PC-3 (cell line): ENCODE measurements around the gene SDK1. TPM values are rescaled to one million over a fixed set of nuclear protein-coding genes. Genes with fewer than 3 reads are reported as not detected.

Source experiments
- ATAC-seq: fragments of 200-7000 bp; cut with Tn5 transposase; 2 replicates; pipeline ENCODE4 v1.9.1; 2020; ENCODE audit warnings: mild to moderate bottlenecking, moderate library complexity
- BruUV-seq: library from RNA; stranded (reverse); fragments of 400-500 nt; replicated peaks from 2 replicates; lab custom pipeline; 2021; lab: Mats Ljungman, UMichigan
- CTCF ChIA-PET: fragments of 300-600 bp; sonication (Branson Sonifier 250); formaldehyde crosslinking; loops from one replicate; lab custom pipeline; 2022; ENCODE audit warnings: antibody characterized with exemption; lab: Charles Lee
- POLR2A ChIA-PET: fragments of 300-600 bp; sonication (Branson Sonifier 250); formaldehyde crosslinking; loops from one replicate; lab custom pipeline; 2022; ENCODE audit warnings: antibody characterized with exemption; ENCODE audit not compliant: unreplicated experiment; lab: Charles Lee
- DNase-seq: peaks from one replicate; pipeline ENCODE4 v3.0.0-alpha.2; 2015
- H2AFZ ChIP-seq: fragments of 300-600 bp; sonication (generic); 2 replicates; pipeline ENCODE4 v1.6.0; 2016; ENCODE audit warnings: antibody characterized with exemption, low read length
- H3F3A ChIP-seq: fragments of 300-600 bp; sonication (generic); one replicate; pipeline ENCODE4 v1.6.0; 2017; ENCODE audit warnings: antibody characterized with exemption, low read length, control low read depth, mild to moderate bottlenecking; ENCODE audit not compliant: unreplicated experiment
- H3K27ac ChIP-seq: fragments of 300-600 bp; sonication (generic); 2 replicates; pipeline ENCODE4 v1.5.1; 2016; ENCODE audit warnings: mild to moderate bottlenecking, low read length
- H3K27me3 ChIP-seq: fragments of 300-600 bp; sonication (generic); 2 replicates; pipeline ENCODE4 v1.6.1; 2016; ENCODE audit warnings: low read length, mixed read lengths
- H3K36me3 ChIP-seq: fragments of 300-600 bp; sonication (generic); 2 replicates; pipeline ENCODE4 v1.6.1; 2016; ENCODE audit warnings: low read depth, mixed run types, low read length, mixed read lengths
- H3K4me1 ChIP-seq: fragments of 300-600 bp; sonication (generic); 2 replicates; pipeline ENCODE4 v1.5.1; 2016; ENCODE audit warnings: low read length; ENCODE audit not compliant: insufficient read depth
- H3K4me2 ChIP-seq: fragments of 300-600 bp; sonication (generic); 2 replicates; pipeline ENCODE4 v1.6.0; 2016; ENCODE audit warnings: low read length
- H3K4me3 ChIP-seq: fragments of 300-600 bp; sonication (generic); 2 replicates; pipeline ENCODE4 v1.5.1; 2016; ENCODE audit warnings: mild to moderate bottlenecking, low read length, mixed read lengths
- H3K79me2 ChIP-seq: fragments of 300-600 bp; sonication (generic); 2 replicates; pipeline ENCODE4 v1.6.1; 2017; ENCODE audit warnings: low read length, mixed read lengths
- H3K9ac ChIP-seq: fragments of 300-600 bp; sonication (generic); 2 replicates; pipeline ENCODE4 v1.6.0; 2016; ENCODE audit warnings: mild to moderate bottlenecking, low read length
- H3K9me2 ChIP-seq: fragments of 300-600 bp; sonication (generic); replicated peaks from 2 replicates; pipeline ENCODE4 v1.6.1; 2016; ENCODE audit warnings: mixed run types, low read length, mixed read lengths
- H3K9me3 ChIP-seq: fragments of 300-600 bp; sonication (generic); 2 replicates; pipeline ENCODE4 v1.6.1; 2016; ENCODE audit warnings: low read length, mixed read lengths
- H4K20me1 ChIP-seq: fragments of 300-600 bp; sonication (generic); 2 replicates; pipeline ENCODE4 v1.6.1; 2016; ENCODE audit warnings: low read length, mixed read lengths
- CTCF ChIP-seq: fragments of 300-600 bp; sonication (generic); conservative IDR thresholded peaks from 2 replicates; pipeline ENCODE4 v1.5.1; 2017; ENCODE audit warnings: antibody characterized with exemption, low read depth, mild to moderate bottlenecking, low read length
- EZH2 ChIP-seq: fragments of 300-600 bp; sonication (generic); IDR thresholded peaks from one replicate; pipeline ENCODE4 v1.6.1; 2017; ENCODE audit warnings: antibody characterized with exemption, mild to moderate bottlenecking, low read length; ENCODE audit not compliant: unreplicated experiment
- EZH2phosphoT487 ChIP-seq: fragments of 300-600 bp; sonication (generic); IDR thresholded peaks from 2 replicates; pipeline ENCODE4 v1.6.1; 2018; ENCODE audit warnings: mild to moderate bottlenecking, antibody characterized with exemption, low read length, borderline replicate concordance
- intact Hi-C: fragments of 100-400 bp; cut with micrococcal nuclease; formaldehyde crosslinking; loops from 2 replicates; pipeline ENCODE4 v1.9.0; 2023
- total RNA-seq: library from RNA; depleted of rRNA; stranded (reverse); fragments of >200 nt; gene quantifications from 2 replicates; pipeline ENCODE4 v1.2.3, GENCODE V29; 2014

Gene SDK1
- total RNA-seq, 1 experiment from 2014 or later, result 2.8 TPM

- ATAC-seq, result no peak
- TF ChIP-seq CTCF (no peak), EZH2 (no peak), EZH2phosphoT487 (no peak)
- no peak for DNase-seq
- Histone ChIP-seq H3K27me3 (no peaks in the 10 kb centered on the region), H3K9me2 (no peaks in the 10 kb centered on the region), H3K36me3 (no peaks in the 10 kb centered on the region), H3K9me3 (no peaks in the 10 kb centered on the region), H4K20me1 (no peaks in the 10 kb centered on the region), H3K4me1 (no peaks in the 10 kb centered on the region), H3K4me3 (no peak overlapping the region), H3K9ac (no peak overlapping the region), H3F3A (no peaks in the 10 kb centered on the region), H3K4me2 (no peak overlapping the region), H3K79me2 (no peaks in the 10 kb centered on the region), H3K27ac (no peak overlapping the region), H2AFZ (no peak overlapping the region)
- CTCF ChIA-PET, result no interaction called here
- BruUV-seq, result no TSS peak
- POLR2A ChIA-PET, result no interaction called here
- intact Hi-C loops, result no loop called here
Measured at GRCh38 chr7:4205828-4206227, 904.8 kb downstream of the SDK1 start.

DNA sequence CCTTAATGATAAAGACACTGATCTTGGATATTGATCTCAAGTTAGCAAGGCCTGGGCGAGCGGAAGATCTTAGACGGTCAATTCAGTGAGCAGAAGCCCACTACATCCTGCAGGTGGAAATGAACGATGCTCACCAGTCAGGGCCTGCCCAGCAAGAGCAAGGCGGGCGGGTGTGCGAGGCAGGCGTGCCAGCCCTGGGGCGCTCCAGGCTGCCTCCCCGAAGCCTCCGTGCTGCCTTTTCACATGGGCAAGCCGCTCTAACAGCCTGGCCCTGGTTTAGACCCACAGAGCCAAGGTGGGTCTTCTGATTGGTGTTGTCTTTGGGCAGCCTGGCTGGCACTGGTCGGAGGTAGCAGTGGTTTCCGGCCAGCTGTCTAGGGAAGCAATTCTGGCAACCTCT, 906.0 kb downstream of the SDK1 start:
- H3K9me2 ChIP-seq, result no peaks in the 10 kb centered on the region
- no peaks in the 10 kb centered on the region for H3K9me3 ChIP-seq
- no peaks in the 10 kb centered on the region for H3K27me3 ChIP-seq
- no TSS peak for BruUV-seq
- DNase-seq (no peak), ATAC-seq (no peak)
- no peak overlapping the region for H3K4me2 ChIP-seq
- no peaks in the 10 kb centered on the region for H4K20me1 ChIP-seq
- no peak overlapping the region for H3K4me3 ChIP-seq
- ChIA-PET CTCF (no interaction called here), POLR2A (no interaction called here)
- no peak overlapping the region for H3K9ac ChIP-seq
- no peak overlapping the region for H3K27ac ChIP-seq
- no peaks in the 10 kb centered on the region for H3K79me2 ChIP-seq
- H3K36me3 ChIP-seq, result no peaks in the 10 kb centered on the region
- no peaks in the 10 kb centered on the region for H3F3A ChIP-seq
- intact Hi-C loops, result no loop called here
- TF ChIP-seq EZH2phosphoT487, result no peak
- no peak for TF ChIP-seq CTCF
- no peak for TF ChIP-seq EZH2
- H2AFZ ChIP-seq, result no peak overlapping the region
- H3K4me1 ChIP-seq, result no peaks in the 10 kb centered on the region

DNA sequence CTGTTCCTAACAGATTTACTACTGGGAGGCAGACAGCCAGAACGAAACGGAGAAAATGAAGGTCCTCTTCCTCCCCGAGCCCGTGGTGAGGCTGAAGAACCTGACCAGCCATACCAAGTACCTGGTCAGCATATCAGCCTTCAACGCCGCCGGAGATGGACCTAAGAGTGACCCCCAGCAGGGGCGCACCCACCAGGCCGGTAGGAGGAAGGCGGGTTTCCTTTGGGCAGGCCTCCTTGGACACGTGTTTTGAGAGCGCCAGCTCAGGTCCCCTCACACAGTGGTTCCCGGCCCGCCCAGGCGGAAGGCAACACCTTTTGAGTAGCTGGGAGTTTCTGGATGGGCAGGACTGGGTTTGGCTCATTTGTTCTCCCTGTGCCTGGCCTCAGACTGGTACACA, 907.0 kb downstream of the SDK1 start:
- POLR2A ChIA-PET, result no interaction called here
- intact Hi-C loops, result no loop called here
- Histone ChIP-seq H3K36me3 (no peaks in the 10 kb centered on the region), H3K9ac (no peak overlapping the region), H3K9me2 (no peaks in the 10 kb centered on the region), H3K9me3 (no peaks in the 10 kb centered on the region), H4K20me1 (no peaks in the 10 kb centered on the region), H3K27ac (no peak overlapping the region), H3F3A (no peaks in the 10 kb centered on the region), H3K4me3 (no peak overlapping the region), H2AFZ (no peak overlapping the region), H3K4me2 (no peak overlapping the region), H3K79me2 (no peaks in the 10 kb centered on the region), H3K4me1 (no peaks in the 10 kb centered on the region), H3K27me3 (no peaks in the 10 kb centered on the region)
- CTCF ChIA-PET, result no interaction called here
- BruUV-seq, result no TSS peak
- TF ChIP-seq EZH2 (no peak), CTCF (no peak), EZH2phosphoT487 (no peak)
- DNase-seq (no peak), ATAC-seq (no peak)
